Hepatocyte (in vitro differentiated cells): ENCODE data around the gene NOS3. TPM values are rescaled to one million over a fixed set of nuclear protein-coding genes. Genes with fewer than 3 reads are reported as not detected.

Source experiments
- DNase-seq: peaks from one replicate; pipeline ENCODE4 v3.0.0-alpha.2; 2016; ENCODE audit warnings: low spot score
- H2AFZ ChIP-seq: fragments of 200-600 bp; sonication (generic); 2 replicates; pipeline ENCODE4 v1.6.0; 2016; ENCODE audit warnings: antibody characterized with exemption, mild to moderate bottlenecking
- H3K27ac ChIP-seq: fragments of 200-600 bp; sonication (generic); 2 replicates; pipeline ENCODE4 v1.5.1; 2016; ENCODE audit warnings: mild to moderate bottlenecking
- H3K27me3 ChIP-seq: fragments of 200-600 bp; sonication (generic); 2 replicates; pipeline ENCODE4 v1.6.1; 2016
- H3K36me3 ChIP-seq: fragments of 200-600 bp; sonication (generic); replicated peaks from 2 replicates; pipeline ENCODE4 v1.5.1; 2016; ENCODE audit warnings: low read depth; ENCODE audit not compliant: insufficient read depth
- H3K4me1 ChIP-seq: fragments of 200-600 bp; sonication (generic); 2 replicates; pipeline ENCODE4 v1.5.1; 2016; ENCODE audit warnings: mild to moderate bottlenecking, moderate library complexity; ENCODE audit not compliant: insufficient read depth
- H3K4me2 ChIP-seq: fragments of 200-600 bp; sonication (generic); 2 replicates; pipeline ENCODE4 v1.6.0; 2016
- H3K4me3 ChIP-seq: fragments of 200-600 bp; sonication (generic); 2 replicates; pipeline ENCODE4 v1.5.1; 2016; ENCODE audit warnings: mild to moderate bottlenecking
- H3K79me2 ChIP-seq: fragments of 200-600 bp; sonication (generic); 2 replicates; pipeline ENCODE4 v1.6.0; 2017; ENCODE audit warnings: mild to moderate bottlenecking
- H3K9me2 ChIP-seq: fragments of 200-600 bp; sonication (generic); replicated peaks from 2 replicates; pipeline ENCODE4 v1.6.0; 2017; ENCODE audit warnings: mild to moderate bottlenecking; ENCODE audit not compliant: insufficient read depth
- H3K9me3 ChIP-seq: fragments of 200-600 bp; sonication (generic); 2 replicates; pipeline ENCODE4 v1.5.1; 2016; ENCODE audit warnings: low read depth, mild to moderate bottlenecking
- H4K20me1 ChIP-seq: fragments of 200-600 bp; sonication (generic); 2 replicates; pipeline ENCODE4 v1.6.0; 2016; ENCODE audit warnings: mild to moderate bottlenecking; ENCODE audit not compliant: insufficient read depth, poor library complexity, severe bottlenecking
- CTCF ChIP-seq: fragments of 200-600 bp; sonication (generic); IDR thresholded peaks from 2 replicates; pipeline ENCODE4 v1.5.1; 2016; ENCODE audit warnings: antibody characterized with exemption, mild to moderate bottlenecking; ENCODE audit not compliant: poor library complexity
- EZH2 ChIP-seq: fragments of 200-600 bp; sonication (generic); IDR thresholded peaks from 2 replicates; pipeline ENCODE4 v1.6.1; 2016; ENCODE audit warnings: antibody characterized with exemption, mild to moderate bottlenecking, borderline replicate concordance
- EZH2phosphoT487 ChIP-seq: fragments of 200-600 bp; sonication (generic); IDR thresholded peaks from one replicate; pipeline ENCODE4 v1.6.1; 2018; ENCODE audit warnings: antibody characterized with exemption, mild to moderate bottlenecking, low read depth, moderate library complexity; ENCODE audit not compliant: unreplicated experiment, severe bottlenecking
- WGBS: methylation state at CpG from one replicate; pipeline ENCODE4 v1.1.6; 2016; ENCODE audit warnings: low lambda C conversion rate; ENCODE audit errors: missing lambda C conversion rate; 5-methylcytosine and 5-hydroxymethylcytosine counted together
- polyA plus RNA-seq: library from polyadenylated mRNA; unstranded; fragments of >200 nt; fragmentation: Nextera tagmentation; extraction: Ambion mirVana; gene quantifications from 2 replicates; pipeline ENCODE4 v1.2.1, GENCODE V29; 2016
- total RNA-seq: library from RNA; depleted of rRNA; stranded (reverse); fragments of >200 nt; gene quantifications from 2 replicates; pipeline ENCODE4 v1.2.3, GENCODE V29; 2014

NOS3 gene
- total and polyA plus RNA-seq, 2 experiments from 2014 or later, result 9.8 to 17.4 TPM

DNA sequence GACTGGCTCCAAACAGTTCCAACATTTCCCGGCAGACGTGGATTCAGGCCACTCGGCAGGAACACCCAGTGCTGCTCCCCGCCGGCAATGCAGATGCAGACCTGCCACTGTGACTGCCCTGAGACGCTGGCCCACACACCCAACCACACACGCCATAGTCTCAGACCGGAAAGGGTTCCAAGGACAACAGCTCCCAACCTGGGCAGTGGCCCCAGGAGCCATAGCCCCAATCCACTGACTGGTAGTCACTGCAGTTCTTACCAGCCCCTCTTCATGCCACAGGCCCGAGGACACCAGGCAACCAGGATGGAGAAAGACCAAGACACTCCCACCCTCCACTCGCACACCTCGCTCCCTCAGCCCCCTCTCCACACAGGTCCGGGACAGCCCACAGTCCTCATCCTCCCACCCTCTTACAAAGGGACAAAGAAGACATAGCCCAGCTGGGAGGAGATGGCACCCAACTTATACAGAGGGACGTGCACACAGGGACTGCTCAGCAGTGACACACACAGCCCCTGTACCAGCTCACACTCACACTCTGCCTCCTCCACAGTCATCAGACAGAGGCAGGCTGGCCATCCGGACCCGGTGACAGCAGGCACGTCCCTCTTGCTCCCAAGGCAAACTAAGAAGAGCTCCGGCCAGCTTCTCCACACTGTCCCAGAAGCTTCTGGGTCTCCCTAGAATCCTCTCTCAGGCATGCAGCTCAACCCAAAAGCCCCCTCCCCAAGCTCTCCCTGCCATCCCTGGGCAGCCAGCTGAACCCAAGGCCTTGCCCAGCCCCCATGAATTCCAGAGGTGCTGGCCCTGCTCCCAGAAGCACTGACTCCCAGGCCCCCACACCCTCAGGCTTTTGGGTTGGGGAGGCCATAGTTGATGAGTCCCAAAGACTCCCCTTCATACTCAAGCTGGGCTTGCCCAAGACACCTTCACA is 37.5 kb upstream of the NOS3 start:
- Histone ChIP-seq H3K4me3 (no peak overlapping the region), H3K36me3 (no peaks in the 10 kb centered on the region), H2AFZ (no peak overlapping the region), H4K20me1 (no peaks in the 10 kb centered on the region), H3K9me3 (no peaks in the 10 kb centered on the region), H3K4me2 (no peak overlapping the region), H3K27me3 (no peaks in the 10 kb centered on the region), H3K4me1 (peaks cover 23% of the 10 kb centered on the region), H3K9me2 (no peaks in the 10 kb centered on the region), H3K79me2 (no peaks in the 10 kb centered on the region), H3K27ac (no peak overlapping the region)
- 92% methylated on average over 17 of the region's 17 CpGs for WGBS
- TF ChIP-seq CTCF (no peak), EZH2 (no peak), EZH2phosphoT487 (no peak)
- no peak for DNase-seq

DNA sequence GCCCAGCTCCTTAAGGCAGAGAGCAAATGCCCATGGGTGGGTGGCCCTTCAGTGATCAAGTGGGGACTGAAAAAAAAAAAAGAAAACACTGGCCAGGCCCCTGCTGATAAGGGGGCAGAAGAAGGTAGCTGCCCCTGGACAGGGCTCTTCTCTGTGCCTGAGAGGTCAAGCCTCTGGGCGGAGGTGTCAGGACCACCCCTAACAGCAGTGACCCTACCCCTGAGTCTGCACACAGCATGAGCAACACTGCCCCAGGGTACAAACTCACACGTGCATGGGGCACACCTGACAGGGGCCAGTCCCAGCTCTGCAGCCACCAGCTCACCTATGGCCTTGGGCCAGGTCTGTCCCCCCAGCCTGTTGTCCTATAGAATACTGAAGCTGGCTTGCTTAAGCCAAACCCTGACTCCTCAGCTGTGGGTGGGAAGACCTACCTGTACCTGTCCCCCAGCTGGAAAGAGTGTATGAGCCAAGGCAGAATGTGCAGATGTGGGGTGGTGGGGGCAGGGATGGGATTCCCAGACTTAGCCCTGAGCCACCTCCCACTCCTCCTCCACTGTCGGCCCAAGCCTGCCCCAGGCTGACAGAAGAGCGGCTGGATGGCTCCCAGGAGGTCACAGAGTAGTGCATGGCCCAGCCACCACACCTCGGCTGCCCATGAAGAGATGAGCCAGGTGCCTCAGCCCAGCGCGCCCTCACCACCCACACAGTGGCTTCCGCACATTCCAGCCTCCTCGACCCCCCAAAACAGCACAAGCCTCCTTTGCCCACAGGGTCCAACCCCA is 36.4 kb upstream of the NOS3 start:
- no peaks in the 10 kb centered on the region for H3K27me3 ChIP-seq

GRCh38 chr7:150954986-150955518 is 35.8 kb upstream of the NOS3 start:
- peaks cover 20% of the 10 kb centered on the region for H3K4me1 ChIP-seq
- H3K4me2 ChIP-seq, result peak overlapping the region; percentile 73
- no peak for TF ChIP-seq EZH2phosphoT487
- TF ChIP-seq EZH2, result no peak
- TF ChIP-seq CTCF, result no peak
- no peaks in the 10 kb centered on the region for H4K20me1 ChIP-seq
- H3K9me2 ChIP-seq, result no peaks in the 10 kb centered on the region
- H3K36me3 ChIP-seq, result no peaks in the 10 kb centered on the region
- 85% methylated on average over 20 of the region's 21 CpGs for WGBS
- no peaks in the 10 kb centered on the region for H3K9me3 ChIP-seq
- H2AFZ ChIP-seq, result no peak overlapping the region
- no peak overlapping the region for H3K4me3 ChIP-seq
- H3K27me3 ChIP-seq, result no peaks in the 10 kb centered on the region
- no peaks in the 10 kb centered on the region for H3K79me2 ChIP-seq
- no peak for DNase-seq
- H3K27ac ChIP-seq, result no peak overlapping the region

More for the DNA sequence above, 36.4 kb upstream of the NOS3 start:
- Histone ChIP-seq H3K9me3 (no peaks in the 10 kb centered on the region), H2AFZ (no peak overlapping the region), H3K4me1 (peaks cover 23% of the 10 kb centered on the region), H3K4me3 (no peak overlapping the region), H3K27ac (no peak overlapping the region), H3K79me2 (no peaks in the 10 kb centered on the region), H3K9me2 (no peaks in the 10 kb centered on the region), H3K36me3 (no peaks in the 10 kb centered on the region), H3K4me2 (peak overlapping the region; percentile 73), H4K20me1 (no peaks in the 10 kb centered on the region)
- TF ChIP-seq EZH2, result no peak
- no peak for TF ChIP-seq CTCF
- TF ChIP-seq EZH2phosphoT487, result no peak
- 79% methylated on average over 9 of the region's 9 CpGs for WGBS
- DNase-seq, result no peak
